OCI-LY1 (cell line): Measurements from ENCODE around the gene HIBADH.

Source experiments
- EZH2 ChIP-seq: fragments of 200-600 bp; sonication (generic), shearing (Covaris generic); IDR thresholded peaks from 2 replicates; pipeline ENCODE4 v1.8.0; 2017; ENCODE audit warnings: borderline replicate concordance, mixed run types, mild to moderate bottlenecking, antibody characterized with exemption, low read length, moderate library complexity, mixed read lengths
- TF ChIP-seq, protein P1 (sequence below): fragments of 200-600 bp; sonication (generic), shearing (Covaris generic); IDR thresholded peaks from 2 replicates; pipeline ENCODE4 v1.5.1; 2017; ENCODE audit warnings: mild to moderate bottlenecking, antibody characterized with exemption, low read length, moderate library complexity, mixed read lengths

DNA sequence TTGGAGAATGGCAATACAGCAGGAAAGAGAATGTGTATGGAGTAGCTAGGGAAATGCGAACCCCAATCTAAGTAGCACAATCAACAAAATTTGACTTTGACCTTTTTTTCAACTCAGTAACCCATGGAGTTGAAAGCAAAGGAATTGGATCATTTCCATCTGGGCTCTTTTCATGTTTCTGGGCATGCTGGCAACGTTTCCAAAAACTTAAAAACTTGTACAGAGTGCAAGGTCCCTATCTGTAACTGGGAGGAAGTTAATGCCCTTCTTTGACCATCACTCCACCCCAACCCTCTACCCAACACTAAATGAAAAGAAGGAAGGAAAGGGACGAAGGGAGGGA, 1.3 kb upstream of the HIBADH start:
- TF ChIP-seq, protein P1, sequence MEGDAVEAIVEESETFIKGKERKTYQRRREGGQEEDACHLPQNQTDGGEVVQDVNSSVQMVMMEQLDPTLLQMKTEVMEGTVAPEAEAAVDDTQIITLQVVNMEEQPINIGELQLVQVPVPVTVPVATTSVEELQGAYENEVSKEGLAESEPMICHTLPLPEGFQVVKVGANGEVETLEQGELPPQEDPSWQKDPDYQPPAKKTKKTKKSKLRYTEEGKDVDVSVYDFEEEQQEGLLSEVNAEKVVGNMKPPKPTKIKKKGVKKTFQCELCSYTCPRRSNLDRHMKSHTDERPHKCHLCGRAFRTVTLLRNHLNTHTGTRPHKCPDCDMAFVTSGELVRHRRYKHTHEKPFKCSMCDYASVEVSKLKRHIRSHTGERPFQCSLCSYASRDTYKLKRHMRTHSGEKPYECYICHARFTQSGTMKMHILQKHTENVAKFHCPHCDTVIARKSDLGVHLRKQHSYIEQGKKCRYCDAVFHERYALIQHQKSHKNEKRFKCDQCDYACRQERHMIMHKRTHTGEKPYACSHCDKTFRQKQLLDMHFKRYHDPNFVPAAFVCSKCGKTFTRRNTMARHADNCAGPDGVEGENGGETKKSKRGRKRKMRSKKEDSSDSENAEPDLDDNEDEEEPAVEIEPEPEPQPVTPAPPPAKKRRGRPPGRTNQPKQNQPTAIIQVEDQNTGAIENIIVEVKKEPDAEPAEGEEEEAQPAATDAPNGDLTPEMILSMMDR: no peak
- no peak for TF ChIP-seq EZH2
